Brain microvascular endothelial cell (primary cell): ENCODE data around the gene SCYGR6.
"Not testable (repeated sequence)": the region's sequence is repeated elsewhere in the genome, so short reads cannot be mapped to it uniquely, and the experiment has no call there.

Experiments
- DNase-seq: peaks from one replicate; pipeline ENCODE4 v3.0.0-alpha.2; 2020
- H3K27ac ChIP-seq: fragments of 250-450 bp; sonication (Bioruptor Pico); 2 replicates; pipeline ENCODE4 v1.5.1; 2020; ENCODE audit warnings: mild to moderate bottlenecking, moderate library complexity
- H3K27me3 ChIP-seq: fragments of 250-450 bp; sonication (Bioruptor Pico); replicated peaks from 2 replicates; pipeline ENCODE4 v1.5.1; 2020; ENCODE audit warnings: mild to moderate bottlenecking
- H3K36me3 ChIP-seq: fragments of 250-450 bp; sonication (Bioruptor Pico); replicated peaks from 2 replicates; pipeline ENCODE4 v1.5.1; 2020; ENCODE audit warnings: mild to moderate bottlenecking
- H3K4me3 ChIP-seq: 2 replicates; pipeline ENCODE4 v1.5.1; 2011; ENCODE audit warnings: low read depth, mild to moderate bottlenecking, control low read depth, low read length, moderate library complexity
- CTCF ChIP-seq: IDR thresholded peaks from 2 replicates; pipeline ENCODE4 v1.5.1; 2011; ENCODE audit warnings: low read depth, mild to moderate bottlenecking, moderate library complexity, low read length, control low read depth, inconsistent platforms; ENCODE audit errors: missing control alignments
- in situ Hi-C: cut with HindIII; loops from 2 replicates; pipeline ENCODE4 v1.10.0; 2017; ENCODE audit warnings: low sequenced_read_pairs, low pct_ligation_motif_present

Gene SCYGR6

GRCh38 chr2:227766373-227766883 is 41.9 kb upstream of the SCYGR6 start:
- peak; percentile 66 for DNase-seq
- Histone ChIP-seq H3K36me3 (no peaks in the 10 kb centered on the region), H3K27me3 (no peaks in the 10 kb centered on the region), H3K27ac (no peak overlapping the region), H3K4me3 (no peak overlapping the region)
- TF ChIP-seq CTCF = peak; percentile 91
- in situ Hi-C loops = no loop called here

- no peak overlapping the region for H3K27ac ChIP-seq
- no peaks in the 10 kb centered on the region for H3K36me3 ChIP-seq
- no peaks in the 10 kb centered on the region for H3K27me3 ChIP-seq
- TF ChIP-seq CTCF = no peak
- in situ Hi-C loops = no loop called here
- DNase-seq = no peak
- H3K4me3 ChIP-seq = no peak overlapping the region
Observed at GRCh38 chr2:227765788-227766372, 41.3 kb upstream of the SCYGR6 start.

- H3K27me3 ChIP-seq = no peaks in the 10 kb centered on the region
- no peaks in the 10 kb centered on the region for H3K36me3 ChIP-seq
- in situ Hi-C loops = no loop called here
- H3K27ac ChIP-seq = no peak overlapping the region
- no peak overlapping the region for H3K4me3 ChIP-seq
- TF ChIP-seq CTCF = no peak
- DNase-seq = no peak
Observed at GRCh38 chr2:227761740-227762476, 37.4 kb upstream of the SCYGR6 start.

- H3K27me3 ChIP-seq = no peaks in the 10 kb centered on the region
- DNase-seq = no peak
- no peak overlapping the region for H3K27ac ChIP-seq
- no peak for TF ChIP-seq CTCF
- no peaks in the 10 kb centered on the region for H3K36me3 ChIP-seq
- no peak overlapping the region for H3K4me3 ChIP-seq
- in situ Hi-C loops = no loop called here
Observed at GRCh38 chr2:227759411-227760118, 35.0 kb upstream of the SCYGR6 start.

- H3K27me3 ChIP-seq, H3K4me3 ChIP-seq, DNase-seq, H3K36me3 ChIP-seq, H3K27ac ChIP-seq, in situ Hi-C loops: not testable (repeated sequence)
Observed at GRCh38 chr2:227756261-227756660, 31.7 kb upstream of the SCYGR6 start.

- peak; percentile 68 for TF ChIP-seq CTCF
- in situ Hi-C loops = no loop called here
- no peaks in the 10 kb centered on the region for H3K36me3 ChIP-seq
- no peak overlapping the region for H3K4me3 ChIP-seq
- H3K27me3 ChIP-seq = no peaks in the 10 kb centered on the region
- DNase-seq = no peak
- no peak overlapping the region for H3K27ac ChIP-seq
Observed at GRCh38 chr2:227748079-227748478, 23.5 kb upstream of the SCYGR6 start.
